GM18526 (cell line): ENCODE measurements around the gene SLC7A11.
A peak's percentile ranks its signal among the peaks of the same experiment; 100 is the strongest.

ENCODE experiments used
- POLR2A ChIP-seq: IDR thresholded peaks from 3 replicates; pipeline ENCODE4 v1.6.1; 2011; ENCODE audit not compliant: insufficient read length; ENCODE audit errors: extremely low read depth

The SLC7A11 gene

DNA sequence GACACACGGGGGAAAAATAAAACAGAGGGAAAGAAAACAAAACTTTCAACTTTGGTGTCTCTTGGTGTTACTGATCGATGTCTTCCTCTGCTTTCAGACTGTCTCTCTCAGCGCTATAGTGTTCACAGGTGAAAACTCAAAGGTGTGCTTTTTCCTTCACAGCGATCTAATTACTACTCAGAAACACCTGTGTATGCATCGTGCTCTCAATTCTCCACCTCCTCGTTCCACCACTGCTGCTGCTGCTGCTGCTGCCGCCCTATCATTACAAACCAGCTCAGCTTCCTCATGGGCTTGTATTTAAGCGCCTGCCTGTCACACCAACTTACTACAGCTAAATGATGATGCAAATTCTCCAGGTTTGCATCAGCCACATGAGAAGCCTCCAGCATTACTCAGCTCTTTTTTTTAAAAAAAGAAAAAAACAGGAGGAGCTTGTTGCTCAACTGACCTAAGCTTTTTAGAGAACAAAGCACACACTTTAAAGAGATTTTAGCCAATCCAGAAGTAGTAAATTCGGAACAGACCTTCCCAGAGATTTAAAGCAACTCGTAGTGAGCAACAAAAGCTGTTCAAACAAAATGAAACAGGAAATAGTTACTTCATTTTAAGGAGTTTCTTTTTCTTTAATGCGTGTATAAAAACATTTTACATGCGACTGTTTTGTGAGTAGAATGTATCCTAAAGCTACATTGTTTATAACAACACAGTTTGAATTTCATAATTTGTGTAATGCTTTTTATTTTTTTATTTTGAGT lies at the start of gene SLC7A11:
Gene SLC7A11, minus strand, starts transcription at position 274 of the 758 bp plus-strand sequence. CDS start 280 bp downstream, outside the sequence.
- peak; percentile 85 for TF ChIP-seq POLR2A

DNA sequence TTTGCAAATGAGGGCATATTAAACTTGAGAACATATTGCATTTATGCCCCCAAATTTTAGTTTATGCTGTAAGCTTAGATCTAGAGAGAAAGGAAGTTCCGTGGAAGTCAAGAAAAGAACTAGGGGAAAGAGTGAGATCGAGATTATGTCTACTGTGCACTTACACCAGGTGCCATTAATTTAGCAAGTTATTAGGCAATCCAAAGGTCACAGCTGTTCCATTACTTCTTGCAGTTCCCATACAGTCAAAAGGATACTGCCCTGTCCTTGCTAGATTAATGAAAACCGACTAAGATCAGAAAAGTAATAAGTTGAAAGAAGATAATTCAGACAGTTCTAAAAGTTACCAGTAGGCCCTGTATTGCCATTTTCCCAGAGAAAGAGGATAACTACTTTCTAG lies 49.3 kb upstream of the SLC7A11 start:
- TF ChIP-seq POLR2A: no peak

- no peak for TF ChIP-seq POLR2A
Observed at GRCh38 chr4:138290805-138291204, 48.7 kb upstream of the SLC7A11 start.

GRCh38 chr4:138279286-138279685 lies 37.1 kb upstream of the SLC7A11 start:
- TF ChIP-seq POLR2A: no peak

- no peak for TF ChIP-seq POLR2A
Observed at GRCh38 chr4:138277133-138277532, 35.0 kb upstream of the SLC7A11 start.

DNA sequence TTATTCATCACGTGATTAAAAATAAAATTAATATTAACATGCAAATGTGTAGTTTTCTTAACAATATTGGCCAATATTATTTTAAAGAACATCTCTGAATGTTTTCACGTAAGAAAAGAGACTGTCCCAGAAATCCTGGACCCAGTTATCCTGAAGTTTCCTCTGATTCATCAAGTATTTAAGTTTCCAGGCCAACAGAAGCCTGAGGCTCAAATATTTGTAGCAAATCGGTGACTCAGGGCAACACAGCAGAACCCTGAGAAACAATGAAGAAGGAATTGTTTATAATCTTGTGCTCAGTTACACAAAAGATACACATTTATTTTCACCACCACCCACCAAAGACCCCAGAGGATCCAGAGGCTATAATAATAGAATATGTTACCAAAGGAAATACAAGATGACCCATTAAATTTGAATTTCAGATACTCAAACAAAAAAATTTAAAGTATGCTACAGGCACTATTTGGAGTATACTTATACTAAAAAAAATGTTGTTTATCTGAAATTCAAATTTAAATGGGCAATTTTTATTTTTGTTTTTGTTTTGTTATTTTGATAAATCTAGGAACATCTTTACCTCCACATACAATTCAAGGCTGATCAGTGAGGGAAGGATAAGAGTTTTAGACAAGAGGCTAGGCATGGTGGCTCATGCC lies 33.9 kb upstream of the SLC7A11 start:
- no peak for TF ChIP-seq POLR2A

- no peak for TF ChIP-seq POLR2A
Observed at GRCh38 chr4:138275216-138275615, 33.1 kb upstream of the SLC7A11 start.

DNA sequence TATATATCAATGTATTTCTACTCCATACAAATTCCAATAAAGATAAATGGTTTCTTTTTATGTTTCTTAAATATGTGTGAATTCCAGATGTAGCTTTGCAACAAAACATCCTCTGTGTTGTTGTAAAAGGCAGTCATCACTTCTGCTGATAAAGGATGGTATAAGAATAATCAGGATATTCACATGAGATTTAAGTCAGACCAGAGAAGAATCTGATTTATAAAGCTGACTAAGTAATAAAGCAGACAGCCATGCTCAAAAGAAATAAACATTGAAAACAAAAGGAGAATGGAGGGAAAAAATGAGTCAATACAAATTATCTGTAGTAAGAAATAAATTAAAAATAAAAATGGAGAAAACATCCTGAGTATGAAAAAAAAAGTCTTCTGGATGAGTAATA lies 27.0 kb upstream of the SLC7A11 start:
- no peak for TF ChIP-seq POLR2A

DNA sequence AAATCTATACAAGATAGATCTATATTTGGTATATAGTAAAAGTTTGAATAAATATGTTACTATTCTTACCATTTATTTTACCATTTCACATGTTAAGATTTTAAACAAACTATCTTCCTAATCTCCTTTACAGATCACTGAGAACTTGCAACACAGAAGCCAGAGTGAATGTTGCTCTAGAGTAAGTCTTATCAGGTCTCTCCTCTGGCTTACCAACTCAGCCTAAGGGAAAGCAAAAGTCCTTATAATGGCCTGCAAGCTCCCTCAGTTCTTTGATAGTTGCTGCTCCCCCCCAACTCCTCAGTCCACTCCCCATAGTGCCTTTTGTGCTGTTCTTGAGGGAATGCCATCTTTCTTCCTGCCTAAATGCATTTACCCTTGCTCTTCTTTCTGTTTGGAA lies 25.7 kb upstream of the SLC7A11 start:
- no peak for TF ChIP-seq POLR2A

GRCh38 chr4:138266948-138267347 lies 24.8 kb upstream of the SLC7A11 start:
- TF ChIP-seq POLR2A: no peak

DNA sequence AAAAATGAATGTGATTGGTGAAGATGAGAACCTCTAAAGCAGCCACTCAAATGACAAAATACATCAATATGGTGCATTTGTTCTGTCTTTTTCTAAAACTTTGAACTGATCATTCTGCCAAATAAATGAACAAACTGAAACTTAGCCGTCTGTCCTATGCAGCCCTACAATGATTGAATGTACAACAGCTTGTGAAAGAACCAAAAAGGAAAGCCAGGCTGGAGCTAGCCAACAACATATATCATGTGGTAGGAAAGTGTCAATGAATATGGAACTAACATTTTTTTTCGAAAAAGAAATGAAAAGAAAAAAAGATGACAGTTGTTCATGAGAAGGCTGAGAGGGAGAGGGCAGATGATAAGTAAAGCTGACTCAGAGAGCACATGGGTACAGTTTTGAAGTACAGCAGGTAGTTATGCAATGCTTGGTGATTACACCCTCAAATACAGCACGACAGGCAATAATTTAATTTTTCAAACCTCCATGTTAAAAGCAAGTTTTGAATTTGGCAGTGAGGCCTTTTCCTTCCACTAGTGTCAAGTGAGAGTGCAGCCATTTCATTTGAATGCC lies 21.2 kb upstream of the SLC7A11 start:
- no peak for TF ChIP-seq POLR2A

- no peak for TF ChIP-seq POLR2A
Observed at GRCh38 chr4:138262469-138262868, 20.3 kb upstream of the SLC7A11 start.

GRCh38 chr4:138262030-138262429 lies 19.9 kb upstream of the SLC7A11 start:
- TF ChIP-seq POLR2A: no peak

DNA sequence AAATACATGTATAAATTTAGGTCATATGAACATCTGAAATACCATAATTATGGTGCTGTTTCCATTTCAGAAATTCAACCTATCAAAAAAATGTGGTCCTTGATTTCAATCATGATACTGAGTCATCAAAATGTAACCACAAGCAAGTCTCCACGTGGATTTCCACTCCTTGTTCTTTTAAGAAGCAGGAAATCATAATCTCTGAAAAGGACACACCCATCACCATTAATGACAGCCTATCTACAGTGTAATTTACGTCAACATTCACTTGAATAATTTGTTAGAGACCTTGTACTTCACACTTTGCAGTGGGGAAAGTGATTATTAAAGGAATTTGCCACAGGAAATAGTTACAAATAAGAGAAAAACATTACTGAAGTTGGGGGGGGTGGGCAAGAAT lies 17.7 kb upstream of the SLC7A11 start:
- no peak for TF ChIP-seq POLR2A

- TF ChIP-seq POLR2A: no peak
Observed at GRCh38 chr4:138259271-138259670, 17.1 kb upstream of the SLC7A11 start.

- no peak for TF ChIP-seq POLR2A
Observed at GRCh38 chr4:138256608-138257007, 14.5 kb upstream of the SLC7A11 start.

DNA sequence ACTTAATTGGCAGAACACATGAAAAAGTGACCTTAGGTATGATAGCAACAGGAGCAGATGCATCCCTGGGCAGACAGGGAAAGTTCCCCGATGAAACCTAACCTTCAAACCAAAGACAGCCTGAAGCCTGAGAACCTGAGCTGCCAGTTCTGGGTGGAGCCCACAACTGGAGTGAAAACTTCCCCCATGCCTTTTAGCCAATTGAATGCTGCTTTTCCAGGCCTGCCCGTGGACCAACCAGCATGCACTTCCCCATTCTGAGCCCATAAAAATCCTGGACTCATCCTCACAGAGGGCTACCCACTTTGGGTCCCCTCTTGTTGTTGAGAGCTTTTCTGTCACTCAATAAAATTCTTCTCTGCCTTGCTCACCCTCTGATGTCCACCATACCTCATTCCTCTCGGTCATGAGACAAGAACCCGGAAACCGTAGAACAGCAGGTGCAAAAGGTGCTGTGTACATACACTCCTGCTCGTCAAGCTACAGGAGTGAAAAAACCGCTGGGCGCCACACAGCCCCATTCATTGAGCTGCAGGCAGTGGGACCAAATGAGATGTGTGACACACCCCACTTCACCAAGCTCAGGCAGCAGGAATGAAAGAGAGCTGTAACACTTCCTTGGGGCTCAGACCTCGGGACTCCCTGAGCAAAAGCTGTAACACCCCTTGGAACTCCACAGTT lies 13.9 kb upstream of the SLC7A11 start:
- TF ChIP-seq POLR2A: no peak
